GM19035 (cell line): ENCODE data around the gene PNRC2.
"Not testable (repeated sequence)": the region's sequence is repeated elsewhere in the genome, so short reads cannot be mapped to it uniquely, and the experiment has no call there.

Experiments
- ATAC-seq: cut with Tn5 transposase; IDR thresholded peaks from one replicate; pipeline ENCODE4 v1.9.1; 2021; ENCODE audit not compliant: unreplicated experiment

The PNRC2 gene

GRCh38 chr1:23987038-23987437, 27.4 kb downstream of the PNRC2 start:
- not testable (repeated sequence) for ATAC-seq

GRCh38 chr1:23989263-23989662, 29.6 kb downstream of the PNRC2 start:
- no peak for ATAC-seq

GRCh38 chr1:23992011-23992410, 32.4 kb downstream of the PNRC2 start:
- not testable (repeated sequence) for ATAC-seq

GRCh38 chr1:23995431-23995837, 35.8 kb downstream of the PNRC2 start:
- ATAC-seq, result no peak

GRCh38 chr1:23996700-23997229, 37.1 kb downstream of the PNRC2 start:
- no peak for ATAC-seq

- ATAC-seq, result no peak
Observed at GRCh38 chr1:23997812-23998211, 38.2 kb downstream of the PNRC2 start.

- ATAC-seq, result no peak
Observed at GRCh38 chr1:23999156-23999671, 39.6 kb downstream of the PNRC2 start.

GRCh38 chr1:24002695-24003094, 43.1 kb downstream of the PNRC2 start:
- ATAC-seq, result no peak

- no peak for ATAC-seq
Observed at GRCh38 chr1:24003331-24003972, 43.8 kb downstream of the PNRC2 start.

GRCh38 chr1:24004132-24004531, 44.5 kb downstream of the PNRC2 start:
- no peak for ATAC-seq

- ATAC-seq, result no peak
Observed at GRCh38 chr1:24005163-24005562, 45.5 kb downstream of the PNRC2 start.

- no peak for ATAC-seq
Observed at GRCh38 chr1:24007079-24007478, 47.5 kb downstream of the PNRC2 start.

- not testable (repeated sequence) for ATAC-seq
Observed at GRCh38 chr1:24008574-24009184, 49.1 kb downstream of the PNRC2 start.

GRCh38 chr1:24009406-24009805, 49.8 kb downstream of the PNRC2 start:
- no peak for ATAC-seq

GRCh38 chr1:24010650-24011049, 51.0 kb downstream of the PNRC2 start:
- ATAC-seq, result no peak

- not testable (repeated sequence) for ATAC-seq
Observed at GRCh38 chr1:24012878-24013277, 53.2 kb downstream of the PNRC2 start.
